ENCODE measurements around the gene CC2D2B. TPM values are rescaled to one million over a fixed set of nuclear protein-coding genes. Genes with fewer than 3 reads are reported as not detected.

CC2D2B gene
- total and polyA plus RNA-seq, 2 of the 13 experiments (the other 11 are each of a cell fraction or from before 2014, with no cell fraction given), result 0.20 TPM; not detected in 1

DNA sequence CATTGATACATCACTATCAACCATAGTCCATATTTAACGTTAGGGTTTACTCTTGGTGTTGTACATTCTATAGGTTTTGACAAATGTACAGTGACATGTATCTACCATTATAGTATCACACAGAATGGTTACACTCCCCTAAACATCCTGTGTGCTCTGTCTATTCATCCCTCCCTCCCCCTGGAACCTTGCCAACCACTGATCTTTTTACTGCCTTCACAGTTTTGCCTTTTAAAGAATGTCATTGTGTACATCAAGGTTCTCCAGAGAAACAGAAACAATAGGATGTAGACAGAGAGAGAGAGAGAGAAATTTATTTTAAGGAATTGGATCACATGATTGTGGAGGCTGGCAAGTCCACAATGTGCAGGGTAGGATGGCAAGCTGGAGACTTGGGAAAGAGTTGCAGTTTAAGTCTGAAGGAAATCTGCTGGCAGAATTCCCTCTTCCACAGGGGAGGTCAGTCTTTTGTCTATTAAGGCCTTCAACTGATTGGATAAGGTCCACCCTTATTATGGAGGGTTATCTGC lies 90.5 kb downstream of the CC2D2B start:
- FAIRE-seq (no peak), DNase-seq (ENCODE audit: low spot score) (no peak), ATAC-seq (no peak)
- BruUV-seq (replicated peaks), result no TSS peak
- POLR2A ChIA-PET, result no interaction called here
- no peak overlapping the region for H2AFZ ChIP-seq (ENCODE audit: low read length)
- no peaks in the 10 kb centered on the region for H3K36me3 ChIP-seq (replicated peaks in 1 of 2; ENCODE audit: control insufficient read depth in 1 of 2, insufficient read depth in 2 of 2, low read length in 2 of 2)
- CTCF ChIA-PET (ENCODE audit: low intra/inter-chr PET ratio, low total read pairs), result no interaction called here
- in situ Hi-C loops (cut with HindIII; ENCODE audit: extremely low pct_ligation_motif_present, low pct_unique_long_range_greater_than_20kb), result no loop called here
- no peaks in the 10 kb centered on the region for H3K9me3 ChIP-seq (ENCODE audit: low read length)
- no peak overlapping the region for H3K4me2 ChIP-seq (ENCODE audit: low read depth, low read length)
- TF ChIP-seq TAF1 (CRISPR knock-in tag; IDR thresholded peaks at IDR 0.05) (no peak), ZNF263 (CRISPR knock-in tag; IDR thresholded peaks at IDR 0.05) (no peak), PCBP2 (optimal IDR thresholded peaks at IDR 0.05; ENCODE audit: low read depth, low read length, poor library complexity, severe bottlenecking) (no peak), RARG (CRISPR knock-in tag; IDR thresholded peaks at IDR 0.05; ENCODE audit: low read depth) (no peak), ZNF264 (CRISPR knock-in tag; IDR thresholded peaks at IDR 0.05) (no peak), ETV6 (CRISPR knock-in tag; conservative IDR thresholded peaks at IDR 0.05) (no peak), ZNF83 (CRISPR knock-in tag; IDR thresholded peaks at IDR 0.05; ENCODE audit: borderline replicate concordance) (no peak), ZNF549 (CRISPR knock-in tag; IDR thresholded peaks at IDR 0.05) (no peak), ZNF451 (CRISPR knock-in tag; IDR thresholded peaks at IDR 0.05) (no peak), FOSL2 (CRISPR knock-in tag; IDR thresholded peaks at IDR 0.05) (no peak)
- TF ChIP-seq, protein P1, sequence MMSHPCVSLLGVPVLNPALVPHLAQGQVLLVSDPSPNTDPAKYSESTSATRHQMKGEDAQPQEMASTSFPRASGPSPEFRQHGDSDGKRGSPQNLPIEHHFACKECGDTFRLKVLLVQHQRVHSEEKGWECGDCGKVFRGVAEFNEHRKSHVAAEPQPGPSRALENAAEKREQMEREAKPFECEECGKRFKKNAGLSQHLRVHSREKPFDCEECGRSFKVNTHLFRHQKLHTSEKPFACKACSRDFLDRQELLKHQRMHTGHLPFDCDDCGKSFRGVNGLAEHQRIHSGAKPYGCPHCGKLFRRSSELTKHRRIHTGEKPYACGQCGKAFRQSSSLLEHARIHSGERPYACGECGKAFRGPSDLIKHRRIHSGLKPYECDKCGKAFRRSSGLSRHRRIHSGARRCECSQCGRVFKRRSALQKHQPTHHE (CRISPR knock-in tag; IDR thresholded peaks at IDR 0.05; ENCODE audit: borderline replicate concordance), result no peak
- TF ChIP-seq, protein P2, sequence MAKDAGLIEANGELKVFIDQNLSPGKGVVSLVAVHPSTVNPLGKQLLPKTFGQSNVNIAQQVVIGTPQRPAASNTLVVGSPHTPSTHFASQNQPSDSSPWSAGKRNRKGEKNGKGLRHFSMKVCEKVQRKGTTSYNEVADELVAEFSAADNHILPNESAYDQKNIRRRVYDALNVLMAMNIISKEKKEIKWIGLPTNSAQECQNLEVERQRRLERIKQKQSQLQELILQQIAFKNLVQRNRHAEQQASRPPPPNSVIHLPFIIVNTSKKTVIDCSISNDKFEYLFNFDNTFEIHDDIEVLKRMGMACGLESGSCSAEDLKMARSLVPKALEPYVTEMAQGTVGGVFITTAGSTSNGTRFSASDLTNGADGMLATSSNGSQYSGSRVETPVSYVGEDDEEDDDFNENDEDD (CRISPR knock-in tag; IDR thresholded peaks at IDR 0.05; ENCODE audit: borderline replicate concordance), result no peak
- TF ChIP-seq, protein P3, sequence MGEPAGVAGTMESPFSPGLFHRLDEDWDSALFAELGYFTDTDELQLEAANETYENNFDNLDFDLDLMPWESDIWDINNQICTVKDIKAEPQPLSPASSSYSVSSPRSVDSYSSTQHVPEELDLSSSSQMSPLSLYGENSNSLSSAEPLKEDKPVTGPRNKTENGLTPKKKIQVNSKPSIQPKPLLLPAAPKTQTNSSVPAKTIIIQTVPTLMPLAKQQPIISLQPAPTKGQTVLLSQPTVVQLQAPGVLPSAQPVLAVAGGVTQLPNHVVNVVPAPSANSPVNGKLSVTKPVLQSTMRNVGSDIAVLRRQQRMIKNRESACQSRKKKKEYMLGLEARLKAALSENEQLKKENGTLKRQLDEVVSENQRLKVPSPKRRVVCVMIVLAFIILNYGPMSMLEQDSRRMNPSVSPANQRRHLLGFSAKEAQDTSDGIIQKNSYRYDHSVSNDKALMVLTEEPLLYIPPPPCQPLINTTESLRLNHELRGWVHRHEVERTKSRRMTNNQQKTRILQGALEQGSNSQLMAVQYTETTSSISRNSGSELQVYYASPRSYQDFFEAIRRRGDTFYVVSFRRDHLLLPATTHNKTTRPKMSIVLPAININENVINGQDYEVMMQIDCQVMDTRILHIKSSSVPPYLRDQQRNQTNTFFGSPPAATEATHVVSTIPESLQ (CRISPR knock-in tag; conservative IDR thresholded peaks at IDR 0.05), result no peak
- TF ChIP-seq, protein P4, sequence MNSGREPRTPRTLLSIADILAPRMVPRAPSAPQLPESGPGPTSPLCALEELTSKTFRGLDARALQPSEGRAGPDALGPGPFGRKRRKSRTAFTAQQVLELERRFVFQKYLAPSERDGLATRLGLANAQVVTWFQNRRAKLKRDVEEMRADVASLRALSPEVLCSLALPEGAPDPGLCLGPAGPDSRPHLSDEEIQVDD (CRISPR knock-in tag; IDR thresholded peaks at IDR 0.05; ENCODE audit: borderline replicate concordance), result no peak
- TF ChIP-seq, protein P5, sequence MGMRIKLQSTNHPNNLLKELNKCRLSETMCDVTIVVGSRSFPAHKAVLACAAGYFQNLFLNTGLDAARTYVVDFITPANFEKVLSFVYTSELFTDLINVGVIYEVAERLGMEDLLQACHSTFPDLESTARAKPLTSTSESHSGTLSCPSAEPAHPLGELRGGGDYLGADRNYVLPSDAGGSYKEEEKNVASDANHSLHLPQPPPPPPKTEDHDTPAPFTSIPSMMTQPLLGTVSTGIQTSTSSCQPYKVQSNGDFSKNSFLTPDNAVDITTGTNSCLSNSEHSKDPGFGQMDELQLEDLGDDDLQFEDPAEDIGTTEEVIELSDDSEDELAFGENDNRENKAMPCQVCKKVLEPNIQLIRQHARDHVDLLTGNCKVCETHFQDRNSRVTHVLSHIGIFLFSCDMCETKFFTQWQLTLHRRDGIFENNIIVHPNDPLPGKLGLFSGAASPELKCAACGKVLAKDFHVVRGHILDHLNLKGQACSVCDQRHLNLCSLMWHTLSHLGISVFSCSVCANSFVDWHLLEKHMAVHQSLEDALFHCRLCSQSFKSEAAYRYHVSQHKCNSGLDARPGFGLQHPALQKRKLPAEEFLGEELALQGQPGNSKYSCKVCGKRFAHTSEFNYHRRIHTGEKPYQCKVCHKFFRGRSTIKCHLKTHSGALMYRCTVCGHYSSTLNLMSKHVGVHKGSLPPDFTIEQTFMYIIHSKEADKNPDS (CRISPR knock-in tag; IDR thresholded peaks at IDR 0.05), result no peak
- no peak overlapping the region for H3K27ac ChIP-seq (ENCODE audit: extremely low read length, insufficient read depth, low read length)
- no peaks in the 10 kb centered on the region for H3K27me3 ChIP-seq (ENCODE audit: control insufficient read depth in 1 of 2, insufficient read depth in 2 of 2, low read length in 2 of 2)
- intact Hi-C loops (cut with micrococcal nuclease; ENCODE audit: unreplicated experiment), result no loop called here
- H3K4me3 ChIP-seq (replicated peaks in 1 of 3; ENCODE audit: insufficient read depth in 1 of 3, low read depth in 2 of 3, low read length in 3 of 3), result no peak overlapping the region
- no peaks in the 10 kb centered on the region for H4K20me1 ChIP-seq (ENCODE audit: insufficient read depth, low read length)
- no peak overlapping the region for H3K9ac ChIP-seq (ENCODE audit: insufficient read depth, low read depth, low read length)
- 24% methylated on average over 1 of the region's 1 CpG for WGBS (ENCODE audit: low lambda C conversion rate)
- no peaks in the 10 kb centered on the region for H3K4me1 ChIP-seq (ENCODE audit: insufficient read depth, low read length)
- H3K79me2 ChIP-seq (ENCODE audit: insufficient read depth, low read length), result no peaks in the 10 kb centered on the region
